Endothelial cell of umbilical vein (primary cell): ENCODE results near the gene RPL41. TPM values are rescaled to one million over a fixed set of nuclear protein-coding genes. Genes with fewer than 3 reads are reported as not detected.

Experiments
- BruUV-seq: library from RNA; stranded (reverse); fragments of 400-500 nt; replicated peaks from 2 replicates; lab custom pipeline; 2021; lab: Mats Ljungman, UMichigan
- CTCF ChIA-PET: fragments of 300-600, 350-600 bp; sonication (Branson Sonifier 250); formaldehyde crosslinking; loops from one replicate; lab custom pipeline; 2021; ENCODE audit warnings: antibody characterized with exemption, inconsistent platforms; lab: Charles Lee
- POLR2A ChIA-PET: fragments of 300-600, 350-600 bp; sonication (Branson Sonifier 250); formaldehyde crosslinking; loops from one replicate; lab custom pipeline; 2021; ENCODE audit warnings: antibody characterized with exemption, inconsistent platforms; lab: Charles Lee
- DNase-seq: peaks from one replicate; pipeline ENCODE4 v3.0.0-alpha.2; 2011; ENCODE audit warnings: low read depth, low spot score
- FAIRE-seq: peaks from 2 replicates; lab custom pipeline; 2011; peaks lifted over from hg19 to GRCh38; lab: Jason Lieb, UNC
- H2AFZ ChIP-seq: 2 replicates; pipeline ENCODE4 v1.6.0; 2012; ENCODE audit warnings: low read depth, low read length, control low read depth, inconsistent platforms
- H3K27ac ChIP-seq: 2 replicates; pipeline ENCODE4 v1.5.1; 2011; ENCODE audit warnings: low read depth, mild to moderate bottlenecking, control low read depth, low read length, moderate library complexity; ENCODE audit not compliant: insufficient read depth
- H3K27me3 ChIP-seq, 2 experiments: 2 replicates each; pipeline versions ENCODE4 v1.6.0 to v1.6.1; 2011; ENCODE audit warnings: low read length in 2 of 2, mixed read lengths in 1 of 2; ENCODE audit not compliant: control insufficient read depth in 2 of 2, insufficient read depth in 2 of 2
- H3K36me3 ChIP-seq, 2 experiments: 2 replicates in 1 of 2; 3 replicates in 1 of 2; pipeline ENCODE4 v1.5.1; 2011; ENCODE audit warnings: low read length in 2 of 2, mild to moderate bottlenecking in 1 of 2, moderate library complexity in 1 of 2; ENCODE audit not compliant: control insufficient read depth in 2 of 2, insufficient read depth in 2 of 2; ENCODE audit errors: extremely low read depth in 1 of 2
- H3K4me1 ChIP-seq: 3 replicates; pipeline ENCODE4 v1.5.1; 2011; ENCODE audit warnings: mild to moderate bottlenecking, low read length; ENCODE audit not compliant: control insufficient read depth, insufficient read depth; ENCODE audit errors: extremely low read depth
- H3K4me2 ChIP-seq: 2 replicates; pipeline ENCODE4 v1.6.1; 2011; ENCODE audit warnings: low read length, control low read depth, mixed read lengths; ENCODE audit not compliant: insufficient read depth
- H3K4me3 ChIP-seq, 3 experiments: fragments of 200-600 bp in 1 of 3; sonication (generic), shearing (Covaris generic) in 1 of 3; replicated peaks in 1 of 3; 2 replicates each; pipeline ENCODE4 v1.5.1; 2011 to 2016; ENCODE audit warnings: control low read depth in 3 of 3, low read length in 3 of 3, mild to moderate bottlenecking in 2 of 3, inconsistent platforms in 1 of 3, low read depth in 1 of 3, moderate library complexity in 1 of 3; ENCODE audit not compliant: insufficient read depth in 1 of 3
- H3K79me2 ChIP-seq: 2 replicates; pipeline ENCODE4 v1.6.0; 2012; ENCODE audit warnings: low read length, inconsistent platforms; ENCODE audit not compliant: control insufficient read depth, insufficient read depth
- H3K9ac ChIP-seq: replicated peaks from 2 replicates; pipeline ENCODE3; 2011; ENCODE audit warnings: low read length, control low read depth; ENCODE audit not compliant: insufficient read depth; ENCODE audit errors: extremely low read depth
- H3K9me1 ChIP-seq: replicated peaks from 3 replicates; pipeline ENCODE4 v1.6.0; 2011; ENCODE audit warnings: mild to moderate bottlenecking, low read length; ENCODE audit not compliant: control insufficient read depth, insufficient read depth; ENCODE audit errors: extremely low read depth
- H3K9me3 ChIP-seq: replicated peaks from 2 replicates; pipeline ENCODE4 v1.5.1; 2012; ENCODE audit warnings: low read length, inconsistent platforms; ENCODE audit not compliant: control insufficient read depth, insufficient read depth
- H4K20me1 ChIP-seq: replicated peaks from 2 replicates; pipeline ENCODE3; 2011; ENCODE audit warnings: mild to moderate bottlenecking, low read length; ENCODE audit not compliant: control insufficient read depth, insufficient read depth; ENCODE audit errors: extremely low read depth
- EZH2 ChIP-seq: IDR thresholded peaks from 2 replicates; pipeline ENCODE4 v1.6.1; 2012; ENCODE audit warnings: borderline replicate concordance, low read depth, mild to moderate bottlenecking, moderate library complexity, low read length, inconsistent platforms; ENCODE audit not compliant: severe bottlenecking
- FOS ChIP-seq: IDR thresholded peaks from 2 replicates; pipeline ENCODE4 v1.6.1; 2011; ENCODE audit warnings: mild to moderate bottlenecking, low read length, moderate library complexity, borderline replicate concordance; ENCODE audit not compliant: insufficient read depth
- GATA2 ChIP-seq: IDR thresholded peaks from 2 replicates; pipeline ENCODE4 v1.7.0; 2011; ENCODE audit warnings: low read depth, mild to moderate bottlenecking, moderate library complexity, mixed read lengths, low read length; ENCODE audit not compliant: insufficient read length, insufficient read depth
- JUN ChIP-seq: IDR thresholded peaks from 2 replicates; pipeline ENCODE4 v1.6.1; 2011; ENCODE audit warnings: borderline replicate concordance, low read depth; ENCODE audit not compliant: insufficient read length, insufficient read depth
- MAX ChIP-seq: IDR thresholded peaks from 2 replicates; pipeline ENCODE4 v1.6.1; 2011; ENCODE audit not compliant: insufficient read depth, insufficient read length
- MYC ChIP-seq: IDR thresholded peaks from one replicate; pipeline ENCODE4 v1.6.1; 2011; ENCODE audit warnings: mild to moderate bottlenecking, low read depth, low read length
- POLR2A ChIP-seq: IDR thresholded peaks from 2 replicates; pipeline ENCODE4 v1.6.1; 2012; ENCODE audit warnings: low read depth, mild to moderate bottlenecking, control low read depth, low read length
- POLR2AphosphoS5 ChIP-seq: IDR thresholded peaks from 2 replicates; pipeline ENCODE4 v1.6.1; 2012; ENCODE audit warnings: low read depth, mild to moderate bottlenecking, control low read depth, low read length, moderate library complexity; ENCODE audit not compliant: insufficient read depth
- dilution Hi-C: fragments of 300-500 bp; cut with MboI; formaldehyde crosslinking; loops from one replicate; pipeline ENCODE4 v1.15.0; 2019; ENCODE audit warnings: low sequenced_read_pairs; ENCODE audit not compliant: extremely low pct_ligation_motif_present
- intact Hi-C: fragments of 100-400 bp; cut with micrococcal nuclease; formaldehyde crosslinking; loops from one replicate; pipeline ENCODE4 v1.10.0; 2022
- polyA plus RNA-seq, 4 experiments: library from polyadenylated mRNA; depleted of rRNA in 3 of 4; stranded (reverse) in 3 of 4; unstranded in 1 of 4; fragments of >200 nt; gene quantifications; 2 replicates each; pipeline versions ENCODE4 v1.2.1 to v1.2.3, GENCODE V29; 2011 to 2012; ENCODE audit warnings: missing spikeins in 1 of 4
- total RNA-seq: library from RNA; stranded (reverse); gene quantifications from 2 replicates; pipeline ENCODE4 v1.2.3, GENCODE V29; 2021
- TF ChIP-seq, protein P1 (sequence below), 2 donors: IDR thresholded peaks; 1 replicate in 1 of 2; 2 replicates in 1 of 2; pipeline ENCODE4 v1.5.1; 2011; ENCODE audit warnings: low read length in 2 of 2, mild to moderate bottlenecking in 2 of 2, moderate library complexity in 2 of 2, control low read depth in 1 of 2, inconsistent platforms in 1 of 2, low read depth in 1 of 2; ENCODE audit not compliant: insufficient read depth in 1 of 2; ENCODE audit errors: extremely low read depth in 1 of 2

Gene RPL41
- total and polyA plus RNA-seq, 2 donors (not counting 3 experiments of a cell fraction or from before 2014, with no cell fraction given): 3,212 to 9,990 TPM

- no peak for DNase-seq
- BruUV-seq: no TSS peak
- Histone ChIP-seq H3K9me1 (no peaks in the 10 kb centered on the region), H3K4me3 (no peak overlapping the region), H4K20me1 (no peaks in the 10 kb centered on the region), H3K9ac (no peak overlapping the region), H3K36me3 (no peaks in the 10 kb centered on the region), H3K4me1 (peaks cover 8% of the 10 kb centered on the region), H3K27ac (no peak overlapping the region), H3K4me2 (no peak overlapping the region), H3K9me3 (no peaks in the 10 kb centered on the region), H3K79me2 (no peaks in the 10 kb centered on the region), H3K27me3 (peaks cover 2 to 4% of the 10 kb centered on the region in 2 experiments), H2AFZ (no peak overlapping the region)
- intact Hi-C loops: no loop called here
- FAIRE-seq: no peak
- CTCF ChIA-PET: interaction anchor here (0.8 to 5.0 kb wide), 3 partner anchors 23 to 288 kb away, joined by 3 to 59 read pairs (median 3); partner anchors contain the start of gene PA2G4
- dilution Hi-C loops: no loop called here
- TF ChIP-seq EZH2: no peak
- POLR2A ChIA-PET: interaction anchor here (1.3 kb wide), 1 partner anchor 24 kb away, joined by 3 read pairs; the partner anchor contains the start of gene PA2G4
Measured at GRCh38 chr12:56080556-56081138, 35.8 kb upstream of the RPL41 start.

DNA sequence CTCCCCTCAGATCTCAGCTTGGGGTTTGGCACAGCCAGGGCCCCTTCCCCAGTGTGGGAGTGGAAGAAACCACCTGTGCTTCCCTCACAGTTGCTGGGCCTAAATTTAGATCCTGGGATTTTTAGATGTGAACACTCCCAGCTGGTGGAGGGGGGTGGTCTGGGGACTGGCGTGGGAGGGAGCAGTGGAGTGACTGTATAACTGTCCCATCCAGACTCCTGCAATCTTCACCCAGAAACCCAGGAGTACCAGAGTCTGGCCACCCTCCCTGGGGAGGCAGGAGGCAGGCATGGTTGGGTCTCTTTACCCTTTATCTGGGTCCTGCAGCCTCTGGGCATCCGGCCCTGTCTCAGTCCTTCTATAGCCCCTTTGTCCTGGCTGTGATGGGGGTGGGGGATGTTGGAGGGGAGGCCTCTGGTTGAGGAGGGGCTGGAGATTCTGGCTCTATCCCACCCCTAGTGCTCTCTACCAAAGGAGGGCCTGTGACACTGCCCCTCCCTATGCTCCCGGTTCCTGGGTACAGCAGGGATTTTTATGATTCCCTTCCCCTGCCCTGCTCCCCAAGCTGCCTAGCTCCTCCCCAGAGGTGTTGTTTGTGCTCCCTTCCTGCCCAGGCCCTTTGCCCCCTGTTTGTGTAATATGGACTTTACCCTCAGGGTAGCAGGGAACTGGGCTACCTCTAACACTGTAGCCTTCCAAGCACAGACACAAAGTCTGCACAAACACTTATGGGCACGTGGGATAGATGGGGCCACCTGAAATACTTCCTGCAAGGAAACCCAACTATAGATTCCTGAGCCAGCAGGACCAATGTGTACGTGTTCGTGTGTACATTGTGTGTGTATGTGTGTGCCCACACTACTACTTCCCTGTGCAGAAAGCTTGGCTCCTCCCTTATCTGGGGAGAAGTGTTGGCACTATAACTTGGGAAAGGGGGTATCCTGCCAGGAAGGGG is 34.8 kb upstream of the RPL41 start:
- Histone ChIP-seq H3K4me3 (no peak overlapping the region), H2AFZ (no peak overlapping the region), H3K9me3 (no peaks in the 10 kb centered on the region), H3K9me1 (no peaks in the 10 kb centered on the region), H3K4me2 (no peak overlapping the region), H3K27ac (no peak overlapping the region), H3K27me3 (peaks cover 2 to 4% of the 10 kb centered on the region in 2 experiments), H4K20me1 (no peaks in the 10 kb centered on the region), H3K9ac (no peak overlapping the region), H3K36me3 (no peaks in the 10 kb centered on the region), H3K4me1 (peaks cover 10% of the 10 kb centered on the region), H3K79me2 (no peaks in the 10 kb centered on the region)
- POLR2A ChIA-PET: interaction anchor here (1.3 kb wide), 1 partner anchor 23 kb away, joined by 3 read pairs; the partner anchor contains the start of gene PA2G4
- CTCF ChIA-PET: interaction anchor here (1.3 to 5.0 kb wide), 2 partner anchors 22 to 287 kb away, joined by 3 to 59 read pairs; partner anchors contain the start of gene PA2G4
- no TSS peak for BruUV-seq
- TF ChIP-seq FOS (no peak), JUN (no peak), MYC (no peak), EZH2 (no peak), MAX (no peak), POLR2A (no peak), GATA2 (no peak), POLR2AphosphoS5 (no peak)
- TF ChIP-seq, protein P1, sequence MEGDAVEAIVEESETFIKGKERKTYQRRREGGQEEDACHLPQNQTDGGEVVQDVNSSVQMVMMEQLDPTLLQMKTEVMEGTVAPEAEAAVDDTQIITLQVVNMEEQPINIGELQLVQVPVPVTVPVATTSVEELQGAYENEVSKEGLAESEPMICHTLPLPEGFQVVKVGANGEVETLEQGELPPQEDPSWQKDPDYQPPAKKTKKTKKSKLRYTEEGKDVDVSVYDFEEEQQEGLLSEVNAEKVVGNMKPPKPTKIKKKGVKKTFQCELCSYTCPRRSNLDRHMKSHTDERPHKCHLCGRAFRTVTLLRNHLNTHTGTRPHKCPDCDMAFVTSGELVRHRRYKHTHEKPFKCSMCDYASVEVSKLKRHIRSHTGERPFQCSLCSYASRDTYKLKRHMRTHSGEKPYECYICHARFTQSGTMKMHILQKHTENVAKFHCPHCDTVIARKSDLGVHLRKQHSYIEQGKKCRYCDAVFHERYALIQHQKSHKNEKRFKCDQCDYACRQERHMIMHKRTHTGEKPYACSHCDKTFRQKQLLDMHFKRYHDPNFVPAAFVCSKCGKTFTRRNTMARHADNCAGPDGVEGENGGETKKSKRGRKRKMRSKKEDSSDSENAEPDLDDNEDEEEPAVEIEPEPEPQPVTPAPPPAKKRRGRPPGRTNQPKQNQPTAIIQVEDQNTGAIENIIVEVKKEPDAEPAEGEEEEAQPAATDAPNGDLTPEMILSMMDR (IDR thresholded peaks at IDR 0.05; ENCODE audit: extremely low read depth in 1 of 2, insufficient read depth in 1 of 2, low read depth in 1 of 2, low read length in 2 of 2): no peak
- FAIRE-seq: no peak
- intact Hi-C loops (no loop called here), dilution Hi-C loops (no loop called here)
- no peak for DNase-seq
